GM12878 (cell line): ENCODE measurements around the gene UBE2L5. TPM values are rescaled to one million over a fixed set of nuclear protein-coding genes. Genes with fewer than 3 reads are reported as not detected.

ENCODE experiments used
- ATAC-seq: fragments of 200-7000 bp; cut with Tn5 transposase; 3 replicates; pipeline ENCODE4 v1.9.1; 2020; ENCODE audit warnings: mild to moderate bottlenecking, moderate library complexity
- BruUV-seq: library from RNA; stranded (reverse); fragments of 400-500 nt; replicated peaks from 2 replicates; lab custom pipeline; 2021; lab: Mats Ljungman, UMichigan
- CTCF ChIA-PET: fragments of 300-600 bp; sonication (Branson Sonifier 250); formaldehyde crosslinking; extraction: SDS; loops from one replicate; lab custom pipeline; 2021; ENCODE audit warnings: inconsistent platforms; lab: Yijun Ruan, JAX
- POLR2A ChIA-PET: fragments of 350-600 bp; formaldehyde crosslinking; extraction: SDS; loops from one replicate; lab custom pipeline; 2021; ENCODE audit warnings: inconsistent platforms; lab: Charles Lee
- RAD21 ChIA-PET: fragments of 300-600 bp; sonication (Branson Sonifier 250); formaldehyde crosslinking; loops from one replicate; lab custom pipeline; 2023; ENCODE audit warnings: antibody characterized with exemption; ENCODE audit not compliant: unreplicated experiment; lab: Charles Lee
- SMC1A ChIA-PET: fragments of 300-600 bp; sonication (Branson Sonifier 250); formaldehyde crosslinking; loops from one replicate; lab custom pipeline; 2023; ENCODE audit not compliant: unreplicated experiment, uncharacterized antibody; lab: Charles Lee
- DNase-seq: peaks from one replicate; pipeline ENCODE4 v3.0.0-alpha.2; 2011; ENCODE audit warnings: low read depth, low spot score
- FAIRE-seq: peaks from 3 replicates; lab custom pipeline; 2011; peaks lifted over from hg19 to GRCh38; lab: Jason Lieb, UNC
- H2AFZ ChIP-seq: 2 replicates; pipeline ENCODE4 v1.6.0; 2011; ENCODE audit warnings: low read depth, low read length, control low read depth; ENCODE audit not compliant: control insufficient read depth
- H3K27ac ChIP-seq: 2 replicates; pipeline ENCODE4 v1.5.1; 2011; ENCODE audit warnings: control low read depth; ENCODE audit not compliant: control insufficient read depth, insufficient read depth
- H3K27me3 ChIP-seq, 2 experiments: replicated peaks in 1 of 2; 2 replicates each; pipeline versions ENCODE4 v1.6.0 to v1.6.1; 2011; ENCODE audit warnings: low read length in 1 of 2; ENCODE audit not compliant: control insufficient read depth in 2 of 2, insufficient read depth in 2 of 2
- H3K36me3 ChIP-seq, 2 experiments: 2 replicates each; pipeline ENCODE4 v1.5.1; 2011; ENCODE audit warnings: low read length in 1 of 2; ENCODE audit not compliant: control insufficient read depth in 2 of 2, insufficient read depth in 2 of 2
- H3K4me1 ChIP-seq: 2 replicates; pipeline ENCODE4 v1.6.1; 2011; ENCODE audit warnings: mild to moderate bottlenecking, low read length, moderate library complexity, mixed read lengths; ENCODE audit not compliant: control insufficient read depth, insufficient read depth
- H3K4me2 ChIP-seq: 2 replicates; pipeline ENCODE4 v1.6.0; 2011; ENCODE audit warnings: control low read depth; ENCODE audit not compliant: control insufficient read depth, insufficient read depth
- H3K4me3 ChIP-seq: fragments of 200-600 bp; sonication (generic); 2 replicates; pipeline ENCODE4 v1.5.1; 2016
- H3K79me2 ChIP-seq: 2 replicates; pipeline ENCODE4 v1.6.0; 2011; ENCODE audit warnings: low read length; ENCODE audit not compliant: control insufficient read depth, insufficient read depth
- H3K9ac ChIP-seq: 2 replicates; pipeline ENCODE4 v1.8.0; 2011; ENCODE audit warnings: low read length, control low read depth, mixed read lengths; ENCODE audit not compliant: control insufficient read depth, insufficient read depth
- H3K9me3 ChIP-seq: replicated peaks from 3 replicates; pipeline ENCODE4 v1.5.1; 2011; ENCODE audit warnings: mild to moderate bottlenecking, low read length; ENCODE audit not compliant: control insufficient read depth, insufficient read depth
- H4K20me1 ChIP-seq: 2 replicates; pipeline ENCODE4 v1.6.0; 2011; ENCODE audit not compliant: control insufficient read depth, insufficient read depth
- BCLAF1 ChIP-seq: fragments of 450-650 bp; IDR thresholded peaks from 2 replicates; pipeline ENCODE4 v1.6.1; 2017; ENCODE audit warnings: antibody characterized with exemption, mild to moderate bottlenecking, moderate library complexity
- BRCA1 ChIP-seq: IDR thresholded peaks from 2 replicates; pipeline ENCODE4 v1.6.1; 2011; ENCODE audit warnings: low read depth, low read length, improper control_type of control experiment
- CBX3 ChIP-seq: fragments of 200-600 bp; sonication (generic); IDR thresholded peaks from 2 replicates; pipeline ENCODE4 v1.6.1; 2016; ENCODE audit warnings: low read depth, borderline replicate concordance
- CHD2 ChIP-seq: IDR thresholded peaks from 2 replicates; pipeline ENCODE4 v1.6.1; 2011; ENCODE audit warnings: low read depth, low read length, improper control_type of control experiment, borderline replicate concordance
- E4F1 ChIP-seq: fragments of 450-650 bp; IDR thresholded peaks from 2 replicates; pipeline ENCODE4 v1.6.1; 2018; ENCODE audit warnings: borderline replicate concordance, mild to moderate bottlenecking; ENCODE audit not compliant: partially characterized antibody
- ESRRA ChIP-seq: IDR thresholded peaks from 2 replicates; pipeline ENCODE4 v1.6.1; 2012; ENCODE audit warnings: mild to moderate bottlenecking, low read length, improper control_type of control experiment
- FOS ChIP-seq: IDR thresholded peaks from 3 replicates; pipeline ENCODE4 v1.6.1; 2011; ENCODE audit warnings: borderline replicate concordance; ENCODE audit not compliant: insufficient read length; ENCODE audit errors: extremely low read depth
- GATAD2B ChIP-seq: fragments of 450-650 bp; conservative IDR thresholded peaks from 2 replicates; pipeline ENCODE4 v1.6.1; 2017; ENCODE audit warnings: low read depth, mild to moderate bottlenecking, moderate library complexity
- HDAC2 ChIP-seq: fragments of 200-600 bp; sonication (generic); IDR thresholded peaks from 2 replicates; pipeline ENCODE4 v1.6.1; 2017
- HDAC6 ChIP-seq: fragments of 200-600 bp; sonication (generic); IDR thresholded peaks from one replicate; pipeline ENCODE4 v1.8.0; 2017; ENCODE audit warnings: antibody characterized with exemption; ENCODE audit not compliant: unreplicated experiment
- IKZF1 ChIP-seq: fragments of 450-650 bp; conservative IDR thresholded peaks from 2 replicates; pipeline ENCODE4 v1.6.1; 2017; ENCODE audit warnings: antibody characterized with exemption, mild to moderate bottlenecking
- LARP7 ChIP-seq: fragments of 450-650 bp; IDR thresholded peaks from 2 replicates; pipeline ENCODE4 v1.6.1; 2017; ENCODE audit warnings: mild to moderate bottlenecking
- MAX ChIP-seq: IDR thresholded peaks from 2 replicates; pipeline ENCODE4 v1.6.1; 2012; ENCODE audit warnings: low read depth, low read length, improper control_type of control experiment
- MEF2A ChIP-seq: IDR thresholded peaks from 2 replicates; pipeline ENCODE4 v1.6.1; 2011; ENCODE audit warnings: low read depth, mild to moderate bottlenecking, low read length, moderate library complexity; ENCODE audit not compliant: insufficient read depth
- NR2C1 ChIP-seq: fragments of 450-650 bp; IDR thresholded peaks from 2 replicates; pipeline ENCODE4 v1.6.1; 2017; ENCODE audit warnings: antibody characterized with exemption, mild to moderate bottlenecking, moderate library complexity
- PAX5 ChIP-seq: IDR thresholded peaks from 2 replicates; pipeline ENCODE4 v1.6.1; 2011; ENCODE audit warnings: low read depth, low read length, borderline replicate concordance
- SIX5 ChIP-seq: IDR thresholded peaks from 2 replicates; pipeline ENCODE4 v1.6.1; 2011; ENCODE audit warnings: mild to moderate bottlenecking, low read depth, low read length, moderate library complexity; ENCODE audit not compliant: severe bottlenecking
- ZNF622 ChIP-seq: fragments of 450-650 bp; IDR thresholded peaks from 2 replicates; pipeline ENCODE4 v1.6.1; 2017; ENCODE audit warnings: mild to moderate bottlenecking, inconsistent platforms
- WGBS: methylation state at CpG from one replicate; pipeline ENCODE4 v1.1.6; 2016; ENCODE audit warnings: low lambda C conversion rate; ENCODE audit not compliant: insufficient replicate concordance, insufficient coverage; ENCODE audit errors: missing lambda C conversion rate; 5-methylcytosine and 5-hydroxymethylcytosine counted together
- in situ Hi-C: fragments of 300-500 bp; cut with MboI; formaldehyde crosslinking; loops from 9 replicates; pipeline ENCODE4 v1.14.3; 2018; ENCODE audit warnings: mixed read lengths
- intact Hi-C: fragments of 100-400 bp; cut with micrococcal nuclease; formaldehyde crosslinking; loops from one replicate; pipeline ENCODE4 v1.14.2; 2022; ENCODE audit not compliant: unreplicated experiment
- polyA plus RNA-seq, 11 experiments: library from polyadenylated mRNA; depleted of rRNA in 4 of 11; unstranded in 6 of 11; stranded (reverse) in 5 of 11; fragments of >200 nt; fragmentation: Nextera tagmentation in 4 of 11; fragmentation: Illumina TruSeq in 1 of 11; extraction: Ambion mirVana in 4 of 11; extraction: Trizol in 1 of 11; gene quantifications; 1 replicate in 1 of 11; 2 replicates in 10 of 11; pipeline versions ENCODE4 v1.2.1 to v1.2.3, GENCODE V29; 2011 to 2016; ENCODE audit warnings: inconsistent platforms in 2 of 11, missing spikeins in 2 of 11, low read depth in 1 of 11
- total RNA-seq, 4 experiments: library from RNA; depleted of rRNA in 3 of 4; stranded (reverse); fragments of >200 nt in 3 of 4; fragmentation: Illumina TruSeq in 1 of 4; extraction: Trizol in 1 of 4; gene quantifications; 2 replicates each; pipeline versions ENCODE4 v1.2.1 to v1.2.3, GENCODE V29; 2013 to 2021

Gene UBE2L5
- total and polyA plus RNA-seq, 10 of the 15 experiments (the other 5 are each of a cell fraction or from before 2014, with no cell fraction given) = 0.03 to 1.1 (median 0.19) TPM; not detected in 2

GRCh38 chr13:30377312-30377685 is 45.0 kb upstream of the UBE2L5 start:
- 0% methylated on average over 2 of the region's 2 CpGs for WGBS
- no peak overlapping the region for H3K27ac ChIP-seq
- SMC1A ChIA-PET = interaction anchor here (1.0 to 9.0 kb wide), 4 partner anchors 17 to 65 kb away, joined by 3 to 143 read pairs (median 27); no protein-coding TSS in a partner anchor
- POLR2A ChIA-PET = interaction anchor here (0.7 kb wide), 1 partner anchor 45 kb away, joined by 3 read pairs; the partner anchor contains the start of gene UBE2L5
- intact Hi-C loops (loop anchor here (1.0 to 2.0 kb wide), 2 partner anchors 18 to 69 kb away; no protein-coding TSS in a partner anchor), in situ Hi-C loops (no loop called here)
- no peaks in the 10 kb centered on the region for H4K20me1 ChIP-seq
- peaks cover 48% of the 10 kb centered on the region for H3K4me1 ChIP-seq
- no peaks in the 10 kb centered on the region for H3K36me3 ChIP-seq
- no peak for FAIRE-seq
- no peak for ATAC-seq
- H3K4me2 ChIP-seq = peak overlapping the region; percentile 95; the same call in 1 of the 2 replicates
- TF ChIP-seq NR2C1 (no peak), PAX5 (no peak), IKZF1 (no peak), E4F1 (no peak), MAX (no peak), BRCA1 (no peak), BCLAF1 (no peak), GATAD2B (no peak), MEF2A (no peak), ESRRA (no peak), HDAC2 (no peak), FOS (no peak), ZNF622 (no peak), SIX5 (no peak), LARP7 (no peak), CHD2 (no peak), HDAC6 (no peak), CBX3 (no peak)
- no peak overlapping the region for H3K9ac ChIP-seq
- H3K9me3 ChIP-seq = no peaks in the 10 kb centered on the region
- RAD21 ChIA-PET = interaction anchor here (0.5 to 6.6 kb wide), 7 partner anchors 8 to 245 kb away, joined by 3 to 105 read pairs (median 6); partner anchors contain the start of gene UBE2L5
- H3K27me3 ChIP-seq = no peaks in the 10 kb centered on the region; a peak in 1 of 4 replicates
- no TSS peak for BruUV-seq
- no peak for DNase-seq
- peak overlapping the region; percentile 89; the same call in 1 of the 2 replicates for H2AFZ ChIP-seq
- CTCF ChIA-PET = interaction anchor here (0.9 to 1.3 kb wide), 3 partner anchors 8 to 245 kb away, joined by 4 to 6 read pairs (median 6); no protein-coding TSS in a partner anchor
- peak overlapping the region; percentile 56; the same call in 1 of the 2 replicates for H3K4me3 ChIP-seq
- H3K79me2 ChIP-seq = peaks cover 2% of the 10 kb centered on the region; the same call in 1 of the 2 replicates
